Central memory CD8-positive, alpha-beta T cell (primary cell): Measurements from ENCODE around the gene FAM193A.
"Not testable (repeated sequence)": the region's sequence is repeated elsewhere in the genome, so short reads cannot be mapped to it uniquely, and the experiment has no call there.

Source experiments
- ATAC-seq: fragments of 150-1000 bp; cut with Tn5 transposase; replicated peaks from 2 replicates; pipeline ENCODE4 v1.10.0; 2022; ENCODE audit warnings: mild to moderate bottlenecking, moderate FRiP score, moderate number of reproducible peaks; ENCODE audit not compliant: poor library complexity, severe bottlenecking; ENCODE audit errors: extremely low read depth
- DNase-seq, 2 donors: peaks; one replicate each; pipeline ENCODE4 v3.0.0; 2021; ENCODE audit warnings: low spot score in 2 of 2
- H3K27ac Mint-ChIP-seq: one replicate; pipeline ENCODE4 v1.8.0; 2022; ENCODE audit warnings: low read depth, mild to moderate bottlenecking, moderate library complexity, mixed read lengths
- H3K27me3 Mint-ChIP-seq: one replicate; pipeline ENCODE4 v1.8.0; 2022; ENCODE audit warnings: mixed read lengths
- H3K36me3 Mint-ChIP-seq: one replicate; pipeline ENCODE4 v1.8.0; 2022; ENCODE audit warnings: mild to moderate bottlenecking, moderate library complexity, mixed read lengths; ENCODE audit not compliant: insufficient read depth
- H3K4me1 Mint-ChIP-seq: one replicate; pipeline ENCODE4 v1.8.0; 2022; ENCODE audit warnings: mixed read lengths
- H3K4me3 Mint-ChIP-seq: one replicate; pipeline ENCODE4 v1.8.0; 2022; ENCODE audit warnings: mild to moderate bottlenecking, moderate library complexity, mixed read lengths
- H3K9me3 Mint-ChIP-seq: one replicate; pipeline ENCODE4 v1.8.0; 2022; ENCODE audit warnings: mixed read lengths

The FAM193A gene

GRCh38 chr4:2735869-2736268 lies 199.4 kb downstream of the FAM193A start:
- Mint-ChIP-seq H3K9me3 (peaks cover 6% of the 10 kb centered on the region), H3K27me3 (no peaks in the 10 kb centered on the region), H3K27ac (peak overlapping the region; percentile 77), H3K4me3 (no peak overlapping the region), H3K36me3 (peaks cover 26% of the 10 kb centered on the region), H3K4me1 (peaks cover 17% of the 10 kb centered on the region)
- DNase-seq = no peak
- no peak for ATAC-seq

GRCh38 chr4:2738296-2738695 lies 201.8 kb downstream of the FAM193A start:
- Mint-ChIP-seq H3K27ac (peak overlapping the region; percentile 11), H3K36me3 (peaks cover 22% of the 10 kb centered on the region)
- H3K4me3 Mint-ChIP-seq, H3K27me3 Mint-ChIP-seq, H3K4me1 Mint-ChIP-seq, DNase-seq, ATAC-seq, H3K9me3 Mint-ChIP-seq: not testable (repeated sequence)

- H3K9me3 Mint-ChIP-seq = no peaks in the 10 kb centered on the region
- H3K27me3 Mint-ChIP-seq = no peaks in the 10 kb centered on the region
- H3K36me3 Mint-ChIP-seq = peaks cover 38% of the 10 kb centered on the region
- DNase-seq = no peak
- H3K27ac Mint-ChIP-seq = peak overlapping the region; percentile 37
- no peak for ATAC-seq
- no peak overlapping the region for H3K4me3 Mint-ChIP-seq
- peaks cover 15% of the 10 kb centered on the region for H3K4me1 Mint-ChIP-seq
Measured at GRCh38 chr4:2741626-2742025, 205.2 kb downstream of the FAM193A start.

GRCh38 chr4:2742081-2742822 lies 205.8 kb downstream of the FAM193A start:
- Mint-ChIP-seq H3K27ac (peak overlapping the region; percentile 22), H3K4me3 (no peak overlapping the region), H3K4me1 (peaks cover 20% of the 10 kb centered on the region), H3K9me3 (no peaks in the 10 kb centered on the region), H3K36me3 (peaks cover 43% of the 10 kb centered on the region), H3K27me3 (no peaks in the 10 kb centered on the region)
- DNase-seq (no peak), ATAC-seq (no peak)

GRCh38 chr4:2742823-2743517 lies 206.5 kb downstream of the FAM193A start:
- Mint-ChIP-seq H3K27me3 (no peaks in the 10 kb centered on the region), H3K4me1 (peaks cover 26% of the 10 kb centered on the region)

GRCh38 chr4:2743518-2744445 lies 207.3 kb downstream of the FAM193A start:
- Mint-ChIP-seq H3K36me3 (peaks cover 47% of the 10 kb centered on the region), H3K9me3 (no peaks in the 10 kb centered on the region), H3K27me3 (no peaks in the 10 kb centered on the region), H3K4me1 (peaks cover 22% of the 10 kb centered on the region), H3K4me3 (no peak overlapping the region), H3K27ac (peak overlapping the region; percentile 97)
- DNase-seq (no peak), ATAC-seq (no peak)

More at GRCh38 chr4:2742823-2743517, 206.5 kb downstream of the FAM193A start:
- no peaks in the 10 kb centered on the region for H3K9me3 Mint-ChIP-seq
- no peak overlapping the region for H3K4me3 Mint-ChIP-seq
- H3K27ac Mint-ChIP-seq = peak overlapping the region; percentile 22
- peaks cover 45% of the 10 kb centered on the region for H3K36me3 Mint-ChIP-seq
- no peak for ATAC-seq
- DNase-seq = no peak

GRCh38 chr4:2744576-2745270 lies 208.3 kb downstream of the FAM193A start:
- H3K27ac Mint-ChIP-seq = peak overlapping the region; percentile 97
- DNase-seq = no peak
- H3K4me1 Mint-ChIP-seq = peaks cover 22% of the 10 kb centered on the region
- ATAC-seq = no peak
- peaks cover 47% of the 10 kb centered on the region for H3K36me3 Mint-ChIP-seq
- no peaks in the 10 kb centered on the region for H3K9me3 Mint-ChIP-seq
- H3K4me3 Mint-ChIP-seq = no peak overlapping the region
- H3K27me3 Mint-ChIP-seq = no peaks in the 10 kb centered on the region

- H3K4me1 Mint-ChIP-seq = peaks cover 22% of the 10 kb centered on the region
Measured at GRCh38 chr4:2745516-2745915, 209.1 kb downstream of the FAM193A start.

GRCh38 chr4:2745981-2746806 lies 209.7 kb downstream of the FAM193A start:
- peaks cover 22% of the 10 kb centered on the region for H3K4me1 Mint-ChIP-seq

More at GRCh38 chr4:2745516-2745915, 209.1 kb downstream of the FAM193A start:
- Mint-ChIP-seq H3K9me3 (no peaks in the 10 kb centered on the region), H3K36me3 (peaks cover 46% of the 10 kb centered on the region), H3K27ac (peak overlapping the region; percentile 97), H3K4me3 (peak overlapping the region; percentile 66), H3K27me3 (no peaks in the 10 kb centered on the region)
- no peak for DNase-seq
- no peak for ATAC-seq

GRCh38 chr4:2746891-2747695 lies 210.6 kb downstream of the FAM193A start:
- Mint-ChIP-seq H3K4me3 (peak overlapping the region; percentile 66), H3K9me3 (no peaks in the 10 kb centered on the region), H3K36me3 (peaks cover 37% of the 10 kb centered on the region), H3K4me1 (peaks cover 26% of the 10 kb centered on the region), H3K27me3 (no peaks in the 10 kb centered on the region), H3K27ac (peak overlapping the region; percentile 97)
- ATAC-seq = no peak
- DNase-seq = no peak

More at GRCh38 chr4:2745981-2746806, 209.7 kb downstream of the FAM193A start:
- DNase-seq (peak; percentile 53 to 84), ATAC-seq (peak; percentile 100)
- H3K27me3 Mint-ChIP-seq = no peaks in the 10 kb centered on the region
- H3K9me3 Mint-ChIP-seq = no peaks in the 10 kb centered on the region
- H3K36me3 Mint-ChIP-seq = peaks cover 42% of the 10 kb centered on the region
- H3K4me3 Mint-ChIP-seq = peak overlapping the region; percentile 66
- H3K27ac Mint-ChIP-seq = peak overlapping the region; percentile 97
